NCI-H2227 (cell line): ENCODE data around the gene IQCF6.
"Not testable (repeated sequence)": the region's sequence is repeated elsewhere in the genome, so short reads cannot be mapped to it uniquely, and the experiment has no call there.

Experiments
- DNase-seq: peaks from one replicate; lab custom pipeline; 2025; ENCODE audit not compliant: unreplicated experiment; lab: John Stamatoyannopoulos, UW

Gene IQCF6

GRCh38 chr3:51773529-51774056 is 5.4 kb downstream of the IQCF6 start:
- no peak for DNase-seq

- DNase-seq: no peak
These were observed 19.8 kb downstream of the IQCF6 start for GRCh38 chr3:51759203-51759602.

GRCh38 chr3:51753763-51754750 is 25.0 kb downstream of the IQCF6 start:
- DNase-seq: not testable (repeated sequence)

GRCh38 chr3:51751287-51751686 is 27.8 kb downstream of the IQCF6 start:
- no peak for DNase-seq

GRCh38 chr3:51750878-51751277 is 28.2 kb downstream of the IQCF6 start:
- no peak for DNase-seq

- no peak for DNase-seq
These were observed 30.7 kb downstream of the IQCF6 start for GRCh38 chr3:51748327-51748726.

GRCh38 chr3:51747840-51748239 is 31.2 kb downstream of the IQCF6 start:
- DNase-seq: no peak

GRCh38 chr3:51742978-51743377 is 36.1 kb downstream of the IQCF6 start:
- DNase-seq: not testable (repeated sequence)

- DNase-seq: not testable (repeated sequence)
These were observed 36.7 kb downstream of the IQCF6 start for GRCh38 chr3:51742320-51742719.

- DNase-seq: no peak
These were observed 39.9 kb downstream of the IQCF6 start for GRCh38 chr3:51739110-51739509.

- DNase-seq: no peak
These were observed 43.1 kb downstream of the IQCF6 start for GRCh38 chr3:51735950-51736349.

GRCh38 chr3:51735039-51735438 is 44.0 kb downstream of the IQCF6 start:
- no peak for DNase-seq

GRCh38 chr3:51734572-51734907 is 44.5 kb downstream of the IQCF6 start:
- DNase-seq: no peak

GRCh38 chr3:51733859-51734571 is 45.0 kb downstream of the IQCF6 start:
- DNase-seq: no peak

- no peak for DNase-seq
These were observed 49.9 kb downstream of the IQCF6 start for GRCh38 chr3:51729042-51729633.
